ENCODE measurements around the gene ANO2.
"Not testable (repeated sequence)": the region's sequence is repeated elsewhere in the genome, so short reads cannot be mapped to it uniquely, and the experiment has no call there.

Gene ANO2

GRCh38 chr12:5914387-5915149 lies 30.5 kb downstream of the ANO2 start:
- no peak for DNase-seq

- no peak for DNase-seq
Measured at GRCh38 chr12:5913387-5913786, 31.7 kb downstream of the ANO2 start.

- no peak for DNase-seq
Measured at GRCh38 chr12:5912437-5913334, 32.4 kb downstream of the ANO2 start.

GRCh38 chr12:5912011-5912410 lies 33.0 kb downstream of the ANO2 start:
- no peak for DNase-seq

GRCh38 chr12:5910790-5911548 lies 34.1 kb downstream of the ANO2 start:
- no peak for DNase-seq

- no peak for DNase-seq
Measured at GRCh38 chr12:5909560-5909959, 35.5 kb downstream of the ANO2 start.

- no peak for DNase-seq
Measured at GRCh38 chr12:5908251-5908650, 36.8 kb downstream of the ANO2 start.

- DNase-seq = no peak
Measured at GRCh38 chr12:5907807-5908206, 37.3 kb downstream of the ANO2 start.

GRCh38 chr12:5905757-5906156 lies 39.3 kb downstream of the ANO2 start:
- no peak for DNase-seq

- no peak for DNase-seq
Measured at GRCh38 chr12:5904969-5905368, 40.1 kb downstream of the ANO2 start.

- no peak for DNase-seq
Measured at GRCh38 chr12:5904441-5904840, 40.6 kb downstream of the ANO2 start.

- no peak for DNase-seq
Measured at GRCh38 chr12:5902736-5903135, 42.3 kb downstream of the ANO2 start.

- DNase-seq = no peak
Measured at GRCh38 chr12:5901416-5901815, 43.6 kb downstream of the ANO2 start.

GRCh38 chr12:5900533-5901205 lies 44.4 kb downstream of the ANO2 start:
- no peak for DNase-seq

- DNase-seq = no peak
Measured at GRCh38 chr12:5900076-5900475, 45.0 kb downstream of the ANO2 start.

- DNase-seq = no peak
Measured at GRCh38 chr12:5899675-5900074, 45.4 kb downstream of the ANO2 start.

- DNase-seq = no peak
Measured at GRCh38 chr12:5898874-5899273, 46.2 kb downstream of the ANO2 start.

- DNase-seq = no peak
Measured at GRCh38 chr12:5889381-5890047, 55.5 kb downstream of the ANO2 start.

- no peak for DNase-seq
Measured at GRCh38 chr12:5888816-5889315, 56.2 kb downstream of the ANO2 start.

GRCh38 chr12:5887819-5888218 lies 57.2 kb downstream of the ANO2 start:
- DNase-seq = not testable (repeated sequence)

GRCh38 chr12:5884866-5885265 lies 60.2 kb downstream of the ANO2 start:
- no peak for DNase-seq

GRCh38 chr12:5884285-5884684 lies 60.8 kb downstream of the ANO2 start:
- DNase-seq = no peak

Data from activated effector memory CD4-positive, alpha-beta T cell treated with anti-CD3 and anti-CD28 coated beads, Interleukin-2, amount 50 U/mL, for 16 hours (primary cell).